Transverse colon (tissue), 4 donors: ENCODE results near the gene CHIT1. TPM values are rescaled to one million over a fixed set of nuclear protein-coding genes. Genes with fewer than 3 reads are reported as not detected.
A peak's percentile ranks its signal among the peaks of the same experiment; 100 is the strongest.

Experiments
- DNase-seq: peaks from one replicate; pipeline ENCODE4 v3.0.0-alpha.2; 2019
- H3K27ac ChIP-seq, 4 donors: fragments of 200-600 bp; sonication (generic); 2 replicates each; pipeline ENCODE4 v1.5.1; 2016 to 2018; ENCODE audit warnings: inconsistent platforms in 4 of 4
- H3K27me3 ChIP-seq: fragments of 200-600 bp; sonication (generic); 2 replicates; pipeline ENCODE4 v1.5.1; 2017; ENCODE audit warnings: inconsistent platforms
- H3K36me3 ChIP-seq, 4 donors: fragments of 200-600 bp; sonication (generic); 2 replicates each; pipeline ENCODE4 v1.5.1; 2017 to 2019; ENCODE audit warnings: inconsistent platforms in 4 of 4
- H3K4me1 ChIP-seq, 4 donors: fragments of 200-600 bp; sonication (generic); 2 replicates each; pipeline ENCODE4 v1.5.1; 2017 to 2020; ENCODE audit warnings: inconsistent platforms in 4 of 4
- H3K4me3 ChIP-seq, 4 donors: fragments of 200-600 bp; sonication (generic); 1 replicate in 1 of 4; 2 replicates in 3 of 4; pipeline versions ENCODE4 v1.5.1 to v1.6.1; 2017 to 2019; ENCODE audit warnings: inconsistent platforms in 4 of 4
- H3K9me3 ChIP-seq, 2 donors: fragments of 200-600 bp; sonication (generic); 2 replicates each; pipeline ENCODE4 v1.5.1; 2017 to 2019; ENCODE audit warnings: inconsistent platforms in 2 of 2
- CTCF ChIP-seq, 5 experiments: fragments of 200-600 bp in 3 of 5; fragments of 450-650 bp in 2 of 5; sonication (generic) in 3 of 5; IDR thresholded peaks; 1 replicate in 2 of 5; 2 replicates in 3 of 5; pipeline ENCODE4 v1.5.1; 2016 to 2017; ENCODE audit warnings: antibody characterized with exemption in 5 of 5, inconsistent platforms in 3 of 5, mild to moderate bottlenecking in 2 of 5, moderate library complexity in 1 of 5
- EP300 ChIP-seq: sonication (generic); formaldehyde crosslinking; IDR thresholded peaks from one replicate; pipeline ENCODE4 v1.6.1; 2017; ENCODE audit warnings: antibody characterized with exemption, low read depth
- POLR2A ChIP-seq: fragments of 450-650 bp; IDR thresholded peaks from one replicate; pipeline ENCODE4 v1.6.1; 2016; ENCODE audit warnings: antibody characterized with exemption, mild to moderate bottlenecking, moderate library complexity
- POLR2AphosphoS5 ChIP-seq, 3 donors: sonication (generic); formaldehyde crosslinking; IDR thresholded peaks; one replicate each; pipeline ENCODE4 v1.6.1; 2016; ENCODE audit warnings: antibody characterized with exemption in 3 of 3
- WGBS, 2 donors: methylation state at CpG; one replicate each; pipeline ENCODE4 v1.1.5; 2018; ENCODE audit warnings: low coverage in 1 of 2; 5-methylcytosine and 5-hydroxymethylcytosine counted together
- in situ Hi-C, 4 donors: fragments of 200-750 bp; cut with MboI; loops; one replicate each; pipeline versions ENCODE4 v1.15.0 to v1.15.1; 2017; ENCODE audit warnings: low sequenced_read_pairs in 3 of 4, low pct_ligation_motif_present in 1 of 4, low pct_unique_long_range_greater_than_20kb in 1 of 4
- intact Hi-C: fragments of 100-400 bp; cut with DNase I; formaldehyde crosslinking; loops from one replicate; pipeline ENCODE4 v1.15.1; 2023; ENCODE audit warnings: low total_unique reads
- total RNA-seq, 4 donors: library from RNA; depleted of rRNA; stranded (reverse); fragments of >200 nt; gene quantifications; one replicate each; pipeline ENCODE4 v1.1.0, GENCODE V29; 2016

CHIT1 gene
- total RNA-seq, 4 donors from 2014 or later, result 0.79 TPM; not detected in 3

GRCh38 chr1:203276916-203277545 is 47.6 kb upstream of the CHIT1 start:
- TF ChIP-seq CTCF (IDR thresholded peaks at IDR 0.05) (no peak), POLR2A (no peak)
- no peak overlapping the region for H3K4me3 ChIP-seq
- H3K27ac ChIP-seq, result peak overlapping the region; percentile 83 to 89 (median 87)
- no peaks in the 10 kb centered on the region for H3K36me3 ChIP-seq
- in situ Hi-C loops, result loop anchor here in 2 of 4 donors (10.0 kb wide), 1 partner anchor 208 kb away; no protein-coding TSS in a partner anchor
- WGBS, 2 donors, result 79 to 96% methylated on average over 5 to 9 of the region's 9 CpGs
- H3K27me3 ChIP-seq, result no peaks in the 10 kb centered on the region
- H3K4me1 ChIP-seq, result peaks cover 43 to 84% (median 57%) of the 10 kb centered on the region in 4 donors
- intact Hi-C loops, result loop anchor here (5.0 kb wide), 1 partner anchor 200 kb away; the partner anchor contains the start of gene PRELP
- no peaks in the 10 kb centered on the region for H3K9me3 ChIP-seq
- DNase-seq, result no peak

- intact Hi-C loops, result loop anchor here (5.0 kb wide), 1 partner anchor 201 kb away; the partner anchor contains the start of gene PRELP
- Histone ChIP-seq H3K36me3 (no peaks in the 10 kb centered on the region), H3K9me3 (no peaks in the 10 kb centered on the region), H3K4me1 (peaks cover 43 to 82% (median 57%) of the 10 kb centered on the region in 4 donors), H3K27me3 (no peaks in the 10 kb centered on the region), H3K4me3 (no peak overlapping the region), H3K27ac (peak overlapping the region; percentile 83 to 89 (median 87))
- in situ Hi-C loops, result loop anchor here in 2 of 4 donors (10.0 kb wide), 1 partner anchor 208 kb away; no protein-coding TSS in a partner anchor
- WGBS, 2 donors, result 90 to 100% methylated on average over 1 to 5 of the region's 5 CpGs
- TF ChIP-seq POLR2AphosphoS5 (IDR thresholded peaks at IDR 0.05) (no peak), POLR2A (no peak), EP300 (no peak), CTCF (IDR thresholded peaks at IDR 0.05) (no peak)
- DNase-seq, result no peak
Measured at GRCh38 chr1:203276408-203276807, 46.9 kb upstream of the CHIT1 start.

- H3K9me3 ChIP-seq, result no peaks in the 10 kb centered on the region
- intact Hi-C loops, result loop anchor here (5.0 kb wide), 1 partner anchor 202 kb away; the partner anchor contains the start of gene PRELP
- 92 to 100% methylated on average over 4 to 11 of the region's 11 CpGs for WGBS, 2 donors
- in situ Hi-C loops, result loop anchor here in 2 of 4 donors (10.0 kb wide), 1 partner anchor 209 kb away; no protein-coding TSS in a partner anchor
- no peak overlapping the region for H3K4me3 ChIP-seq
- H3K27me3 ChIP-seq, result no peaks in the 10 kb centered on the region
- DNase-seq, result no peak
- H3K27ac ChIP-seq, result peak overlapping the region; percentile 83 to 89 (median 87)
- no peak for TF ChIP-seq CTCF (IDR thresholded peaks at IDR 0.05)
- H3K36me3 ChIP-seq, result no peaks in the 10 kb centered on the region
- H3K4me1 ChIP-seq, result peaks cover 43 to 83% (median 59%) of the 10 kb centered on the region in 4 donors
Measured at GRCh38 chr1:203275656-203276272, 46.3 kb upstream of the CHIT1 start.

- no peaks in the 10 kb centered on the region for H3K36me3 ChIP-seq
- H3K4me1 ChIP-seq, result peaks cover 43 to 85% (median 60%) of the 10 kb centered on the region in 4 donors
- intact Hi-C loops (loop anchor here (5.0 kb wide), 2 partner anchors 203 to 1562 kb away; partner anchors contain the start of gene PRELP), in situ Hi-C loops (loop anchor here (5.0 to 25.0 kb wide), 4 partner anchors 58 to 210 kb away; no protein-coding TSS in a partner anchor)
- DNase-seq, result no peak
- 49 to 61% methylated on average over 5 to 12 of the region's 12 CpGs for WGBS, 2 donors
- TF ChIP-seq EP300, result peak; percentile 94
- peak; percentile 43 to 77 (median 75) for TF ChIP-seq POLR2AphosphoS5 (IDR thresholded peaks at IDR 0.05)
- peak; percentile 14 for TF ChIP-seq POLR2A
- TF ChIP-seq CTCF (IDR thresholded peaks at IDR 0.05), result no peak
- H3K4me3 ChIP-seq, result no peak overlapping the region
- peak overlapping the region; percentile 83 to 89 (median 87) for H3K27ac ChIP-seq
- no peaks in the 10 kb centered on the region for H3K9me3 ChIP-seq
- H3K27me3 ChIP-seq, result no peaks in the 10 kb centered on the region
Measured at GRCh38 chr1:203274603-203275381, 45.3 kb upstream of the CHIT1 start.
